Measurements from ENCODE around the gene CCDC28A. TPM values are rescaled to one million over a fixed set of nuclear protein-coding genes. Genes with fewer than 3 reads are reported as not detected.

Gene CCDC28A
- total and polyA plus RNA-seq, 4 donors: 11.9 to 20.3 (median 16.1) TPM

GRCh38 chr6:138833816-138834539, 60.4 kb downstream of the CCDC28A start:
- Histone ChIP-seq H3K9ac (ENCODE audit: low read depth in 1 of 2, low read length in 2 of 2) (no peak overlapping the region), H3K36me3 (ENCODE audit: control insufficient read depth in 4 of 4, insufficient read depth in 3 of 4, low read depth in 1 of 4, low read length in 3 of 4) (no peaks in the 10 kb centered on the region), H3K27me3 (ENCODE audit: control insufficient read depth in 4 of 4, insufficient read depth in 4 of 4, low read length in 3 of 4) (no peaks in the 10 kb centered on the region), H3K4me3 (ENCODE audit: low read depth in 1 of 3, low read length in 3 of 3) (no peak overlapping the region), H3K4me1 (ENCODE audit: control insufficient read depth in 4 of 4, insufficient read depth in 4 of 4, low read length in 3 of 4) (no peaks in the 10 kb centered on the region), H3K27ac (ENCODE audit: low read depth in 1 of 2, low read length in 2 of 2) (no peak overlapping the region), H3K9me3 (ENCODE audit: control insufficient read depth in 4 of 4, low read length in 3 of 4) (no peaks in the 10 kb centered on the region)
- TF ChIP-seq HNF4A (conservative IDR thresholded peaks at IDR 0.05): no peak
- TF ChIP-seq SP1 (IDR thresholded peaks at IDR 0.05): no peak
- TF ChIP-seq YY1 (IDR thresholded peaks at IDR 0.05): no peak
- TF ChIP-seq NR2F2 (IDR thresholded peaks at IDR 0.05): no peak
- no peak for TF ChIP-seq HNF4G (IDR thresholded peaks at IDR 0.05)
- no peak for TF ChIP-seq ZBTB33 (IDR thresholded peaks at IDR 0.05)
- no peak for TF ChIP-seq FOXA2 (IDR thresholded peaks at IDR 0.05)
- TF ChIP-seq GABPA (IDR thresholded peaks at IDR 0.05 in 1 of 2, conservative IDR thresholded peaks at IDR 0.05 in 1 of 2): no peak
- no peak for TF ChIP-seq MAX (IDR thresholded peaks at IDR 0.05)
- no peak for TF ChIP-seq ATF3 (IDR thresholded peaks at IDR 0.05)
- TF ChIP-seq CTCF (IDR thresholded peaks at IDR 0.05; ENCODE audit: low read depth, low read length, missing input control): no peak
- TF ChIP-seq FOXA1 (IDR thresholded peaks at IDR 0.05): no peak
- no peak for TF ChIP-seq TAF1 (conservative IDR thresholded peaks at IDR 0.05)
- no peak for TF ChIP-seq EGR1 (IDR thresholded peaks at IDR 0.05; ENCODE audit: low read depth in 2 of 2)
- no peak for TF ChIP-seq RAD21 (IDR thresholded peaks at IDR 0.05)
- no peak for TF ChIP-seq RXRA (IDR thresholded peaks at IDR 0.05)
- DNase-seq (ENCODE audit: low spot score): no peak
- 77% methylated on average over 4 of the region's 4 CpGs for WGBS

- Histone ChIP-seq H3K36me3 (ENCODE audit: control insufficient read depth in 4 of 4, insufficient read depth in 3 of 4, low read depth in 1 of 4, low read length in 3 of 4) (no peaks in the 10 kb centered on the region), H3K27me3 (ENCODE audit: control insufficient read depth in 4 of 4, insufficient read depth in 4 of 4, low read length in 3 of 4) (no peaks in the 10 kb centered on the region), H3K9me3 (ENCODE audit: control insufficient read depth in 4 of 4, low read length in 3 of 4) (no peaks in the 10 kb centered on the region), H3K4me3 (ENCODE audit: low read depth in 1 of 3, low read length in 3 of 3) (no peak overlapping the region), H3K27ac (ENCODE audit: low read depth in 1 of 2, low read length in 2 of 2) (no peak overlapping the region), H3K4me1 (ENCODE audit: control insufficient read depth in 4 of 4, insufficient read depth in 4 of 4, low read length in 3 of 4) (no peaks in the 10 kb centered on the region), H3K9ac (ENCODE audit: low read depth in 1 of 2, low read length in 2 of 2) (no peak overlapping the region)
- WGBS: 88% methylated on average over 6 of the region's 6 CpGs
- no peak for DNase-seq (ENCODE audit: low spot score)
- TF ChIP-seq CTCF (IDR thresholded peaks at IDR 0.05; ENCODE audit: low read depth, low read length, missing input control) (no peak), RAD21 (IDR thresholded peaks at IDR 0.05) (no peak)
Measured at GRCh38 chr6:138837246-138837645, 63.7 kb downstream of the CCDC28A start.

Other genes starting within 250 kb of the CCDC28A start
- gene ECT2L, start 22.3 kb downstream of the CCDC28A start, total RNA-seq: under 1 TPM in 1 of 2 donors, not detected in 1; under 0.01 TPM
- under 1 TPM in 1 of 2 donors, not detected in 1; 0.32 TPM for gene ECT2L, start 22.3 kb downstream of the CCDC28A start, polyA plus RNA-seq
- gene REPS1, start 214.5 kb downstream of the CCDC28A start, total RNA-seq: 10 to 100 TPM; 12.3 to 46.4 TPM
- gene REPS1, start 214.5 kb downstream of the CCDC28A start, polyA plus RNA-seq: 10 to 100 TPM; 16.0 to 26.2 TPM